Measurements from ENCODE around the gene IFNL1.
"Not testable (repeated sequence)": the region's sequence is repeated elsewhere in the genome, so short reads cannot be mapped to it uniquely, and the experiment has no call there.

IFNL1 gene

DNA sequence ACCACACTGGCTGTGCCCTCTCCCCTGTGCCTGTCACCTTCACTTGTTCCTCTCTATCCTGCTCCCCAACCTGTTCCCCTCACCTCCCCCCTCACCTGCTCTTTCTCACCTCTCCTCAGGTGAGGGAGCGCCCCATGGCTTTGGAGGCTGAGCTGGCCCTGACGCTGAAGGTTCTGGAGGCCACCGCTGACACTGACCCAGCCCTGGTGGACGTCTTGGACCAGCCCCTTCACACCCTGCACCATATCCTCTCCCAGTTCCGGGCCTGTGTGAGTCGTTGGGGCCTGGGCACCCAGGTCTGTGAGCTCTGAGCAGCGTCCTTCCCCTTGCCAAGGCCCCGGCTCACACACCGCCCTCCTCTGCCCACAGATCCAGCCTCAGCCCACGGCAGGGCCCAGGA lies 26.8 kb upstream of the IFNL1 start:
- in situ Hi-C loops (cut with MboI; ENCODE audit: low sequenced_read_pairs) = not testable (repeated sequence)

GRCh38 chr19:39270036-39270871 lies 26.0 kb upstream of the IFNL1 start:
- in situ Hi-C loops (cut with MboI; ENCODE audit: low sequenced_read_pairs) = no loop called here

DNA sequence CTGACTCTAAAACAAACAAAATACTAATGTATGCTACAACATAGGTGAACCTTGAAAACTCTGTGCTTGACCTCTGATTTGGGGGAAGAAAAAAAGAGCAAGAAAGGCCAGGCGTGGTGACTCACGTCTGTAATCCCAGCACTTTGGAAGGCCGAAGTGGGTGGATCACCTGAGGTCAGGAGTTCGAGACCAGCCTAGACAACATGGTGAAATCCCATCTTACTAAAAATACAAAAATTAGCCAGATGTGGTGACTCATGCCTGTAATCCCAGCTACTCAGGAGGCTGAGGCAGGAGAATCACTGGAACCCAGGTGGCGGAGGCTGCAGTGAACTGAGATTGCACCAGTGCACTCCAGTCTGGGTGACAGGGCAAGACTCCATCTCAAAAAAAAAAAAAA lies 22.3 kb upstream of the IFNL1 start:
- in situ Hi-C loops (cut with MboI; ENCODE audit: low sequenced_read_pairs) = not testable (repeated sequence)

GRCh38 chr19:39275578-39275977 lies 20.6 kb upstream of the IFNL1 start:
- in situ Hi-C loops (cut with MboI; ENCODE audit: low sequenced_read_pairs) = no loop called here

DNA sequence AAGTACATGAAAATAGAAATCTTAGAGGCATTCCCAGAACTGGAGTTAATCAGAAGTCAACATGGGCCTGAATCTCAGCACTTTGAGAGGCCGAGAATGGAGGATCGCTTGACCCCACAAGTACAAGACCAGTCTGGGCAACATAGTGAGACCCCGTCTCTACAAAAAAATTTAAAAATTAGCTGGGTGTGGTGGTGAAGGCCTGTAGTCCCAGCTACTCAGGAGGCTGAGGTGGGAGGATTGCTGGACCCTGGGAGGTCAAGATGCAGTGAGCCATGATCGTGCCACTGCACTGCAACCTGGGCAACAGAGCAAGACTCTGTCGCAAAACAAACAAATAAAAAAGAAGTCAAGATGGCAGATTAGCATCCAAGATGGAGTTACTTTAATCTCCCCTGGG lies 19.5 kb upstream of the IFNL1 start:
- in situ Hi-C loops (cut with MboI; ENCODE audit: low sequenced_read_pairs) = no loop called here

DNA sequence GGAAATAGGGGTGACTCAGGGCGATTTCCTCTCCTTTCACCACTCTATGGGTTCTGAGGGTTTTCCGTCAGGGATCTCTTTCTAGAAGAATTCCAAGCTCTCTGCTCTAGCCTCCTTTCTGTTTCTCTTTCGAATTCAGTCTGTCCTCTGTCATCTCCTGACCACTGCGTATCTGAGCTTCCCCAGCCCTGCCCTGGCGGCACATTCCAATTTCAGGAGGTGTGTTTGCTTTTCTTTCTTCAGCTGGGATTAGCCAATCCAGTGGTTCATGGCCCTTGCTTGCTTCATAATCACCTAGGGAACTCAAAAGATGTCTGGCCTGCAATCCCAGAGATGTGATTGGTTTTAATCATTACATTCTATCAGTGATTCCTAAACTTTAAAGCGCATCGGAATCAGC lies 18.6 kb upstream of the IFNL1 start:
- in situ Hi-C loops (cut with MboI; ENCODE audit: low sequenced_read_pairs) = no loop called here

- in situ Hi-C loops (cut with MboI; ENCODE audit: low sequenced_read_pairs) = no loop called here
These were observed 14.2 kb upstream of the IFNL1 start for GRCh38 chr19:39282021-39282420.

DNA sequence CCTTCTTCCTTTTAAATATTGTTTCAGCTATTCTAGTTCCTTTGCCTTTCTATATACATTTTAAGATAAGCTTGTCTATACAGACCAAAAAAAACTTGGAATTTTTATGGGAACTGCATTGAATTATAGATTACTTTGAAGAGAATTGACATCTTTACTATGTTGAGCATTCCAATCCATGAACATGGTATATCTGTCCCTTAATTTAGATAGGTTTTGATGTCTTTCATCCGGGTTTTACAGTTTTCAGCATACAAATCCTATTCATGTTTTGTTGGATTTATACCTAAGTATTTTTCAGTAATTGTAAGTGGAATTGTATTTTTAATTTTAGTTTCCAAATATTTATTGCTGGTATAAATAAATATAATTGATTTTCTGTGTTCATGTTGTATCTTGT lies 12.2 kb upstream of the IFNL1 start:
- in situ Hi-C loops (cut with MboI; ENCODE audit: low sequenced_read_pairs) = no loop called here

- in situ Hi-C loops (cut with MboI; ENCODE audit: low sequenced_read_pairs) = no loop called here
These were observed 2.8 kb upstream of the IFNL1 start for GRCh38 chr19:39293394-39293793.

DNA sequence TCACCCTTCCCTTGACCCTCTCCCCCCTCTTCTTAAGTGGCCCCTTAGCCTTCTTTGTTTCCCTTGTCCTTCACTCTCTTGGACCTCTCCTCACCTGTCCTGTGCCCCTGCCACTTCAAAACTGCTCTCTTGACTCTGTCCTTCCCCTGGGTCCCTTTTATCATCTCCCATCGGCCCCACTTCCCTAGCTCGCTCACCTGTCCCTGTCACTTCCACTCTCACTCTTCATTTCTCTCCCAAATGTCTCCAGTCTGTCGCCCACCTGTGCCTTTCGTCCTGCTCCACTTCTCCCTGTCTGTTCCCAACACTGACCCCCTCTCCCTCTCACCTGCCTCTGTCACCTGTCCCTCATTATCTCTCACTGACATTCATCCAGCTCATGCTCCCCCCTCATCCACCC lies 699 bp downstream of the IFNL1 start:
- in situ Hi-C loops (cut with MboI; ENCODE audit: low sequenced_read_pairs) = no loop called here

- in situ Hi-C loops (cut with MboI; ENCODE audit: low sequenced_read_pairs) = no loop called here
These were observed 1.9 kb downstream of the IFNL1 start for GRCh38 chr19:39297931-39298634.

GRCh38 chr19:39299404-39299803 lies 3.2 kb downstream of the IFNL1 start:
- in situ Hi-C loops (cut with MboI; ENCODE audit: low sequenced_read_pairs) = no loop called here

- in situ Hi-C loops (cut with MboI; ENCODE audit: low sequenced_read_pairs) = no loop called here
These were observed 3.6 kb downstream of the IFNL1 start for GRCh38 chr19:39299832-39300231.

DNA sequence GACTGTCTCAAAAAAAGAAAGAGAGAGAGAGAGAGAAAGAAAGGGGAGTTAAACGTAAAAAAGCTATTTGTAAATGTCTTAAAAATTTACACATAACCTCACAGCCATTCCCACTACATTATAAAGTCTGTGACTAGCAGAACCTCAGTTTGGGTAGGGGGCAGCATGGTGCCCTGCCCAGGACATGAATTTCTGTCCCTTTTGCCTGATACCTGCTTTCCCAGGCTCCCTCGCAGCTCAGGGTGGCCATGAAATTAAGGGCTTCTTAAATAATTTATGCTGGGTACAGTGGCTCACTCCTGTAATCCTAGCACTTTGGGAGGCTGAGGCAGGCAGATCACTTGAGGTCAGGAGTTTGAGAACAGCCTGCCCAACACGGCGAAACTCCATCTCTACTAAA lies 4.8 kb downstream of the IFNL1 start:
- in situ Hi-C loops (cut with MboI; ENCODE audit: low sequenced_read_pairs) = no loop called here

- in situ Hi-C loops (cut with MboI; ENCODE audit: low sequenced_read_pairs) = no loop called here
These were observed 5.4 kb downstream of the IFNL1 start for GRCh38 chr19:39301562-39301961.

DNA sequence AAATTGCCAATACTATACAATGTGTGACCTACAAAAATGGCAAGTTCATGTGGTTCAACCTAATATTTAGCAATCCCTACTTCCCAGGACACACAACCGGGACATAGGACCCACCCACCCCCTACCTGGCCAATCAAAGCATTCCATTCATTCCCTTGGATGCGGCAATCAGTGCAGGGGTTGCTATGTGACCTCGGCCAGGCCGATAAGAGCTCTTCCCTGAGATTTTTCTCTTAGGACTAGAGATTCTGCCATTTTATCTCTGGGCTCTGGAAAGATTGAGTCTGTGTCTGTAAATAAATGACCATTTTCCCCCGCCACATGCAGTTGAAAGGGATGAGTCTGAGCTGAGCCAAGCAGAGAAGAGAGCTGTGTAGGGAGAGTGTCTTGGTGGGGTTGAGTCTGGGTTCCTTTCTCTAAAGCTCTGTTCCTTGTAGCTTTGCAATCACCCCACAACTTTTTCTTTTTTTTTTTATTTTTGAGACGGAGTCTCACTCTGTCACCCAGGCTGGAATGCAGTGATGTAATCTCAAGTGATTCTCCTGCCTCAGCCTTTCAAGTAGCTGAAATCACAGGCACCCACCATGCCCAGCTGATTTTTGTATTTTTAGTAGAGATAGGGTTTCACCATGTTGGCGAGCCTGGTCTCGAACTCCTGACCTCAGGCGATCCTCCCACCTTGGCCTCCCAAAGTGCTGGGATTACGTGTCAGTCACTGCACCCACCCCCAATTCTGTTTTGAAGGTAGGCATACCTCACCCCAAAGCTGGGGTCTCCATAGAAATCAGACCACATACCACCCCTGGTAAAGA lies 7.4 kb downstream of the IFNL1 start:
- in situ Hi-C loops (cut with MboI; ENCODE audit: low sequenced_read_pairs) = no loop called here

DNA sequence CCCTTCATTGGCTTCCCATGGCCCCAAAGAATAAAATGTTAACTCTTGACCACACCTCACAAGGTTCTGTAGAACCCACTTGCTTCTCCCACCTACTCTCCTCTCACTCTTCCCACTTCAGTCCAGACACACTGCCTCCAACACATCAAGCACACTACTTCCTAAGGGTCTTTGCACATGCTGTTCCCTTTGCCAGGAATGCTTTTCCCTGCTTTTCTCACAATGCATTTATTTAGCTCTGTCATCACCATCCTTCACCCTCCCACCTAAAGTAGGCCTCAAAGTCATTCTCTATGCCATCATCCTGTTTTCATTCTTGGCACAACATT lies 7.9 kb downstream of the IFNL1 start:
- in situ Hi-C loops (cut with MboI; ENCODE audit: low sequenced_read_pairs) = no loop called here

- in situ Hi-C loops (cut with MboI; ENCODE audit: low sequenced_read_pairs) = no loop called here
These were observed 8.7 kb downstream of the IFNL1 start for GRCh38 chr19:39304701-39305571.

DNA sequence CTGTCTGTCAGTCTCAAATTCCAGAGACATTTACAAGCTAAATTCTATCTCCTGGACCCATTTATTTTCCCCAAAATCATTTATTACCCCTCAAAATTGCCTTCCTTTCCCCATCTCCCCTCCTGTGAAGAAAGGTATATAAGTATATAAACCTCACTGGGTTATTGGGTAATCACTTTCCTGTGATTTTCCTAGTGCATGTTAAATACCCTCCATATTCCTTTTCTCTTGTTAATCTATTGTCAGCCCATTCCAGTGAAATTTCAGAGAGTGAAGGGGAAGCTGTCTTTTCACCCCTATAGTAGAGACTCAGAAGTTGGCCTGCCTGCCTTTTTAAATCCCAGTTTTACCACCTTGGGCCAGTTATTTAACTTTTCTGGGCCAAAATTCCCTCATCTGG lies 9.9 kb downstream of the IFNL1 start:
- in situ Hi-C loops (cut with MboI; ENCODE audit: low sequenced_read_pairs) = no loop called here

GRCh38 chr19:39307046-39307821 lies 11.0 kb downstream of the IFNL1 start:
- in situ Hi-C loops (cut with MboI; ENCODE audit: low sequenced_read_pairs) = no loop called here

All from HL-60/S4 treated with retinoic acid at 250 ng/mL for 4 days and 3 days (cell line).